HepG2 (cell line): ENCODE measurements around the gene NTM.

Experiments used
- EP300 ChIP-seq, 3 experiments: sonication (generic) in 1 of 3; formaldehyde crosslinking in 1 of 3; IDR thresholded peaks; 2 replicates each; pipeline versions ENCODE4 v1.5.1 to v1.6.1; 2011 to 2020; ENCODE audit warnings: low read depth in 2 of 3, low read length in 2 of 3, borderline replicate concordance in 1 of 3, improper control_type of control experiment in 1 of 3, mild to moderate bottlenecking in 1 of 3, missing genetic modification reagents in 1 of 3, moderate library complexity in 1 of 3
- GABPB1 ChIP-seq: IDR thresholded peaks from 2 replicates; pipeline ENCODE4 v1.6.1; 2016; ENCODE audit warnings: mild to moderate bottlenecking, missing genetic modification reagents, moderate library complexity, missing compliant biosample characterization
- POLR2A ChIP-seq, 2 experiments: IDR thresholded peaks; 2 replicates each; pipeline ENCODE4 v1.6.1; 2011; ENCODE audit warnings: low read depth in 2 of 2, low read length in 2 of 2, mild to moderate bottlenecking in 1 of 2, moderate library complexity in 1 of 2; ENCODE audit not compliant: insufficient read depth in 1 of 2
- RXRA ChIP-seq: sonication (generic); formaldehyde crosslinking; IDR thresholded peaks from 2 replicates; pipeline ENCODE4 v1.5.1; 2020; ENCODE audit warnings: missing genetic modification reagents
- ZBTB1 ChIP-seq: sonication (generic); formaldehyde crosslinking; IDR thresholded peaks from 2 replicates; pipeline ENCODE4 v1.4.0; 2020; ENCODE audit warnings: missing genetic modification reagents, borderline replicate concordance
- ZFP90 ChIP-seq: sonication (generic); formaldehyde crosslinking; IDR thresholded peaks from 2 replicates; pipeline ENCODE4 v1.8.0; 2022; ENCODE audit warnings: missing genetic modification reagents, mild to moderate bottlenecking, inconsistent platforms, borderline replicate concordance
- ZNF431 ChIP-seq: sonication (generic); formaldehyde crosslinking; IDR thresholded peaks from 2 replicates; pipeline ENCODE4 v1.9.0; 2022; ENCODE audit warnings: missing genetic modification reagents, low read depth, mild to moderate bottlenecking, borderline replicate concordance

- TF ChIP-seq EP300 (IDR thresholded peaks at IDR 0.05; ENCODE audit: low read depth in 2 of 2, low read length in 2 of 2) (no peak), EP300 (CRISPR knock-in tag; IDR thresholded peaks at IDR 0.05; ENCODE audit: borderline replicate concordance) (no peak), ZFP90 (CRISPR knock-in tag) (no peak), POLR2A (IDR thresholded peaks at IDR 0.05; ENCODE audit: insufficient read depth in 1 of 2, low read depth in 2 of 2, low read length in 2 of 2) (no peak), GABPB1 (CRISPR knock-in tag) (no peak), ZNF431 (CRISPR knock-in tag) (no peak), ZBTB1 (no peak), RXRA (CRISPR knock-in tag) (no peak)
Measured at GRCh38 chr11:132174362-132175255, 804.2 kb downstream of the NTM start.
